Suprapubic skin (tissue), 4 donors: ENCODE data around the gene MRPS34. TPM values are rescaled to one million over a fixed set of nuclear protein-coding genes. Genes with fewer than 3 reads are reported as not detected.
A peak's percentile ranks its signal among the peaks of the same experiment; 100 is the strongest.

Experiments used
- DNase-seq, 2 donors: peaks; one replicate each; pipeline ENCODE4 v3.0.0-alpha.2; 2019; ENCODE audit warnings: low spot score in 2 of 2
- H3K27ac ChIP-seq: fragments of 200-600 bp; sonication (generic); one replicate; pipeline ENCODE4 v1.5.1; 2019
- H3K27me3 ChIP-seq: fragments of 200-600 bp; sonication (generic); one replicate; pipeline ENCODE4 v1.5.1; 2019
- H3K36me3 ChIP-seq: fragments of 200-600 bp; sonication (generic); one replicate; pipeline ENCODE4 v1.5.1; 2019
- H3K4me1 ChIP-seq: fragments of 200-600 bp; sonication (generic); one replicate; pipeline ENCODE4 v1.5.1; 2019
- H3K4me3 ChIP-seq: fragments of 200-600 bp; sonication (generic); one replicate; pipeline ENCODE4 v1.5.1; 2019; ENCODE audit warnings: mild to moderate bottlenecking
- H3K9me3 ChIP-seq: fragments of 200-600 bp; sonication (generic); one replicate; pipeline ENCODE4 v1.5.1; 2019
- EP300 ChIP-seq: sonication (generic); formaldehyde crosslinking; IDR thresholded peaks from one replicate; pipeline ENCODE4 v1.6.1; 2017; ENCODE audit warnings: antibody characterized with exemption
- POLR2A ChIP-seq, 2 donors: fragments of 450-650 bp; IDR thresholded peaks; one replicate each; pipeline ENCODE4 v1.6.1; 2017; ENCODE audit warnings: antibody characterized with exemption in 2 of 2, mild to moderate bottlenecking in 2 of 2, moderate library complexity in 2 of 2
- POLR2AphosphoS5 ChIP-seq, 3 donors: sonication (generic); formaldehyde crosslinking; IDR thresholded peaks; one replicate each; pipeline ENCODE4 v1.6.1; 2017; ENCODE audit warnings: antibody characterized with exemption in 3 of 3
- WGBS: methylation state at CpG from one replicate; pipeline ENCODE4 v1.1.5; 2018; 5-methylcytosine and 5-hydroxymethylcytosine counted together
- total RNA-seq, 4 donors: library from RNA; depleted of rRNA; stranded (reverse); fragments of >200 nt; gene quantifications; one replicate each; pipeline ENCODE4 v1.1.0, GENCODE V29; 2016
- TF ChIP-seq, protein P1 (sequence below), 2 donors: fragments of 200-600 bp in 1 of 2; fragments of 450-650 bp in 1 of 2; sonication (generic) in 1 of 2; IDR thresholded peaks; one replicate each; pipeline ENCODE4 v1.5.1; 2016 to 2019; ENCODE audit warnings: antibody characterized with exemption in 2 of 2, mild to moderate bottlenecking in 1 of 2, moderate library complexity in 1 of 2

The MRPS34 gene
- total RNA-seq, 4 donors from 2014 or later = 46.8 to 74.3 (median 64.9) TPM

- Histone ChIP-seq H3K27ac (no peak overlapping the region), H3K27me3 (no peaks in the 10 kb centered on the region), H3K4me3 (no peak overlapping the region), H3K36me3 (peaks cover 96% of the 10 kb centered on the region), H3K4me1 (peaks cover 8% of the 10 kb centered on the region), H3K9me3 (no peaks in the 10 kb centered on the region)
- DNase-seq = no peak
- 55% methylated on average over 15 of the region's 81 CpGs for WGBS
- TF ChIP-seq POLR2AphosphoS5 (IDR thresholded peaks at IDR 0.05) (no peak), EP300 (no peak), POLR2A (IDR thresholded peaks at IDR 0.05) (no peak)
- TF ChIP-seq, protein P1, sequence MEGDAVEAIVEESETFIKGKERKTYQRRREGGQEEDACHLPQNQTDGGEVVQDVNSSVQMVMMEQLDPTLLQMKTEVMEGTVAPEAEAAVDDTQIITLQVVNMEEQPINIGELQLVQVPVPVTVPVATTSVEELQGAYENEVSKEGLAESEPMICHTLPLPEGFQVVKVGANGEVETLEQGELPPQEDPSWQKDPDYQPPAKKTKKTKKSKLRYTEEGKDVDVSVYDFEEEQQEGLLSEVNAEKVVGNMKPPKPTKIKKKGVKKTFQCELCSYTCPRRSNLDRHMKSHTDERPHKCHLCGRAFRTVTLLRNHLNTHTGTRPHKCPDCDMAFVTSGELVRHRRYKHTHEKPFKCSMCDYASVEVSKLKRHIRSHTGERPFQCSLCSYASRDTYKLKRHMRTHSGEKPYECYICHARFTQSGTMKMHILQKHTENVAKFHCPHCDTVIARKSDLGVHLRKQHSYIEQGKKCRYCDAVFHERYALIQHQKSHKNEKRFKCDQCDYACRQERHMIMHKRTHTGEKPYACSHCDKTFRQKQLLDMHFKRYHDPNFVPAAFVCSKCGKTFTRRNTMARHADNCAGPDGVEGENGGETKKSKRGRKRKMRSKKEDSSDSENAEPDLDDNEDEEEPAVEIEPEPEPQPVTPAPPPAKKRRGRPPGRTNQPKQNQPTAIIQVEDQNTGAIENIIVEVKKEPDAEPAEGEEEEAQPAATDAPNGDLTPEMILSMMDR (IDR thresholded peaks at IDR 0.05) = peak in 1 of 2 donors; percentile 27
Observed at GRCh38 chr16:1763521-1764511, 9.1 kb downstream of the MRPS34 start.

DNA sequence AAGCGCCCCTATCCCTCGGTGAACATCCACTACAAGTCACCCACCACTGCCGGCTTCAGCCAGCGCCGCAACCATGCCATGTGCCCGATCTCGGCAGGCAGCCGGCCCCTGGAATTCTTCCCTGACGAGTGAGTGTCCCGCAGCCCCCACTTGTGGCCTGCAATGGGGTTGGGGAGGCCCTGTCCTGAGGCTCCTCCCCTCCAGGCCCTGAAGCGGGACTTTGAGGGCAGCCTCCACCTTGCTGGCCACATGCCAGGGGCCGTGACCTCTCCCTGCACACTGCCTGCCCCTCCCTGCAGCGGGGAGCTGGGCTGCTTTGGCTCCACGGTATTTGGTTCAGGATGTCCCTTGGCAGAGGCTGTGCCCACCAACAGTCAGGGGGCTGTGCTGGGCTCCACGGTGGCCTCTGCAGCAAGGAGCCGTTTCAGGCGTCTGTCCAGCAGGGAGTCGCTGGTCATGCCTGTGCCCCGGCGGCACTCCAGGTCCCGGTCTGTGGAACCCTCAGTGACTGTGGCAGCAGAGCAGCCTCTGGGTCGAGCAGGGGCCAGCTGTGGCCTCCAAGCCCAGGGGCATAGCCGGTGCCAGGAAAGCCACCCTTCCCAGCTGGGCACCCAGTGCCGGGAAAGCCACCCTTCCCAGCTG lies 9.9 kb downstream of the MRPS34 start:
- TF ChIP-seq POLR2A (IDR thresholded peaks at IDR 0.05) (no peak), POLR2AphosphoS5 (IDR thresholded peaks at IDR 0.05) (no peak), EP300 (no peak)
- TF ChIP-seq, protein P1 (IDR thresholded peaks at IDR 0.05) = no peak
- peaks cover 8% of the 10 kb centered on the region for H3K4me1 ChIP-seq
- 70% methylated on average over 7 of the region's 24 CpGs for WGBS
- H3K36me3 ChIP-seq = peaks cover 94% of the 10 kb centered on the region
- H3K27ac ChIP-seq = no peak overlapping the region
- no peaks in the 10 kb centered on the region for H3K9me3 ChIP-seq
- no peak for DNase-seq
- no peak overlapping the region for H3K4me3 ChIP-seq
- H3K27me3 ChIP-seq = no peaks in the 10 kb centered on the region

DNA sequence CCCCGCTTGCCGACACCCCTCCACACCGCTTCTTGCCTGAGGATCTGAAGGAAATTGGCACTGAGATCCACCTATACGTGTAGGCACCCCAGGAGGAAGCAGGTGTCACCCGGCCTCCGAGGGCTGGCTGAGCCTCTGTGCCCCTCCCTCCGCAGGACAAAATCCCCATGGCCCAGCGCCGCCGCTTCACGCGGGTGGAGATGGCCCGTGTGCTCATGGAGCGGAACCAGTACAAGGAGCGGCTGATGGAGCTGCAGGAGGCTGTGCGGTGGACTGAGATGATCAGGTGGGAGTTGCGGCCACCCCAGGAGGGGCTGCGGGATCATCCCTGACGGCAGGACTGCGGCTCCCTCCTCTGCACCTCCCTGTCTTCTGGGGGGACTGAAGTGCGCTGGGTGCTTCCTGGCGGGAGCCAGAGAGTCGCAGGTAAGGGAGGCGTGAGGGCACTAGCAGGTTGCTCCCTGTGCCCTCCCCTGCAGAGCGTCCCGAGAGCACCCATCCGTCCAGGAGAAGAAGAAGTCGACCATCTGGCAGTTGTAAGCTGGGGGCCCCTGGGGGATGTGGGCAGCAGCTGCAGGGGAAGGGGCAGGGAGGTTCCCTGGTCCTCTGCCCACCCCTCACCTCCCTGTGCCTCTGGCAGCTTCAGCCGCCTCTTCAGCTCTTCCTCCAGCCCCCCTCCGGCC lies 10.6 kb downstream of the MRPS34 start:
- no peaks in the 10 kb centered on the region for H3K27me3 ChIP-seq
- peaks cover 8% of the 10 kb centered on the region for H3K4me1 ChIP-seq
- H3K27ac ChIP-seq = no peak overlapping the region
- H3K4me3 ChIP-seq = no peak overlapping the region
- no peaks in the 10 kb centered on the region for H3K9me3 ChIP-seq
- peaks cover 94% of the 10 kb centered on the region for H3K36me3 ChIP-seq
- 85% methylated on average over 12 of the region's 30 CpGs for WGBS
- DNase-seq = no peak
- no peak for TF ChIP-seq POLR2A (IDR thresholded peaks at IDR 0.05)
- no peak for TF ChIP-seq EP300
- no peak for TF ChIP-seq POLR2AphosphoS5 (IDR thresholded peaks at IDR 0.05)
- TF ChIP-seq, protein P1 (IDR thresholded peaks at IDR 0.05) = no peak

DNA sequence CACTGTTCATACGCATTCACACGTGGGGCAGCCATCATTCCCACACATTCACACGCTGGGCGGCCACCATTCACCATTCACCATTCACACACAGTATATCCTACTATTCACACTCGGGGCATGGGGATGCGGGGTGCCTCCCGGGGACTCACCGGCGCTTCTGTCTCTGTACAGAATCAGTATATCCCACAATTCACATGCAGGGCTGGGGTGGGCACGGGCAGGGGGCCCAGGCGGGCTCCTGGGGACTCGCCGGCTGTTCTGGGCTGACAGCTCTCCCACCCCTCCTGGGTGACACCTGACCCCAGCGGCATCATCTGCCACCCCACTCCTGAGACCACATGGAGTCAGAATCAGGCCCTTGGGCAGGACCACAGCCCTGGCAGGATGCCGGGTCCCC lies 11.2 kb downstream of the MRPS34 start:
- Histone ChIP-seq H3K4me1 (peaks cover 8% of the 10 kb centered on the region), H3K9me3 (no peaks in the 10 kb centered on the region), H3K27me3 (no peaks in the 10 kb centered on the region), H3K36me3 (peaks cover 88% of the 10 kb centered on the region), H3K4me3 (no peak overlapping the region), H3K27ac (no peak overlapping the region)
- no peak for TF ChIP-seq EP300
- no peak for TF ChIP-seq POLR2A (IDR thresholded peaks at IDR 0.05)
- TF ChIP-seq, protein P1 (IDR thresholded peaks at IDR 0.05) = no peak
- no peak for TF ChIP-seq POLR2AphosphoS5 (IDR thresholded peaks at IDR 0.05)
- no peak for DNase-seq
- WGBS = 90% methylated on average over 7 of the region's 15 CpGs
